Esophagus muscularis mucosa (tissue), 4 donors: Measurements from ENCODE around the gene NOXRED1. TPM values are rescaled to one million over a fixed set of nuclear protein-coding genes. Genes with fewer than 3 reads are reported as not detected.

Experiments
- DNase-seq: peaks from one replicate; pipeline ENCODE4 v3.0.0-alpha.2; 2017; ENCODE audit errors: extremely low spot score
- H3K27ac ChIP-seq, 4 donors: fragments of 200-600 bp; sonication (generic); replicated peaks in 1 of 4; 1 replicate in 3 of 4; 2 replicates in 1 of 4; pipeline ENCODE4 v1.5.1; 2016 to 2019; ENCODE audit warnings: mild to moderate bottlenecking in 1 of 4
- H3K27me3 ChIP-seq, 4 donors: fragments of 200-600 bp; sonication (generic); one replicate each; pipeline versions ENCODE4 v1.5.1 to v1.6.0; 2016 to 2019
- H3K36me3 ChIP-seq, 4 donors: fragments of 200-600 bp; sonication (generic); one replicate each; pipeline ENCODE4 v1.5.1; 2016 to 2019
- H3K4me1 ChIP-seq, 4 donors: fragments of 200-600 bp; sonication (generic); one replicate each; pipeline ENCODE4 v1.5.1; 2016 to 2019
- H3K4me3 ChIP-seq, 4 donors: fragments of 200-600 bp; sonication (generic); 1 replicate in 2 of 4; 2 replicates in 2 of 4; pipeline ENCODE4 v1.5.1; 2016 to 2019; ENCODE audit warnings: mild to moderate bottlenecking in 4 of 4, moderate library complexity in 1 of 4
- H3K9me3 ChIP-seq, 4 donors: fragments of 200-600 bp; sonication (generic); 1 replicate in 3 of 4; 2 replicates in 1 of 4; pipeline ENCODE4 v1.5.1; 2016 to 2019
- CTCF ChIP-seq, 3 experiments: fragments of 200-600 bp in 2 of 3; fragments of 450-650 bp in 1 of 3; sonication (generic) in 2 of 3; IDR thresholded peaks; one replicate each; pipeline ENCODE4 v1.5.1; 2017 to 2019; ENCODE audit warnings: antibody characterized with exemption in 3 of 3, mild to moderate bottlenecking in 2 of 3, moderate library complexity in 1 of 3
- EP300 ChIP-seq: sonication (generic); formaldehyde crosslinking; IDR thresholded peaks from one replicate; pipeline ENCODE4 v1.6.1; 2017; ENCODE audit warnings: antibody characterized with exemption
- POLR2A ChIP-seq: fragments of 450-650 bp; IDR thresholded peaks from one replicate; pipeline ENCODE4 v1.6.1; 2017; ENCODE audit warnings: antibody characterized with exemption, moderate library complexity, mild to moderate bottlenecking, low read depth
- POLR2AphosphoS5 ChIP-seq, 2 donors: sonication (generic); formaldehyde crosslinking; IDR thresholded peaks; one replicate each; pipeline ENCODE4 v1.6.1; 2017; ENCODE audit warnings: antibody characterized with exemption in 2 of 2
- WGBS: methylation state at CpG from one replicate; pipeline ENCODE4 v1.1.5; 2018; 5-methylcytosine and 5-hydroxymethylcytosine counted together
- intact Hi-C: fragments of 100-400 bp; cut with DNase I; formaldehyde crosslinking; loops from one replicate; pipeline ENCODE4 v1.15.1; 2023
- total RNA-seq, 4 donors: library from RNA; depleted of rRNA; stranded (reverse); fragments of >200 nt; gene quantifications; one replicate each; pipeline versions ENCODE4 v1.1.0 to v1.2.1, GENCODE V29; 2016

The NOXRED1 gene
- total RNA-seq, 4 donors from 2014 or later: 0.17 to 0.29 TPM; not detected in 2

- Histone ChIP-seq H3K27me3 (no peaks in the 10 kb centered on the region), H3K4me1 (peaks cover 25 to 59% (median 34%) of the 10 kb centered on the region in 4 donors), H3K9me3 (no peaks in the 10 kb centered on the region), H3K36me3 (peaks cover 23 to 43% (median 40%) of the 10 kb centered on the region in 4 donors), H3K27ac (peak overlapping the region; percentile 91 to 99 (median 92)), H3K4me3 (peak overlapping the region; percentile 87 to 99 (median 90))
- TF ChIP-seq CTCF (IDR thresholded peaks at IDR 0.05) (no peak), POLR2A (no peak), POLR2AphosphoS5 (IDR thresholded peaks at IDR 0.05) (peak in 1 of 2 donors; percentile 78), EP300 (no peak)
- under 1% methylated on average over 18 of the region's 18 CpGs for WGBS
- DNase-seq: no peak
- intact Hi-C loops: loop anchor here (5.0 kb wide), 5 partner anchors 80 to 265 kb away; partner anchors contain the start of genes ALKBH1, GSTZ1, POMT2 and SAMD15
Measured at GRCh38 chr14:77457115-77457521, 33.8 kb upstream of the NOXRED1 start.

GRCh38 chr14:77455966-77456640, 32.8 kb upstream of the NOXRED1 start:
- WGBS: 80% methylated on average over 2 of the region's 2 CpGs
- Histone ChIP-seq H3K27ac (no peak overlapping the region), H3K4me1 (peaks cover 25 to 54% (median 34%) of the 10 kb centered on the region in 4 donors), H3K36me3 (peaks cover 13 to 43% (median 40%) of the 10 kb centered on the region in 4 donors), H3K27me3 (no peaks in the 10 kb centered on the region), H3K4me3 (peak overlapping the region; percentile 87 to 99 (median 90)), H3K9me3 (no peaks in the 10 kb centered on the region)
- intact Hi-C loops: loop anchor here (5.0 kb wide), 5 partner anchors 79 to 266 kb away; partner anchors contain the start of genes ALKBH1, GSTZ1, POMT2 and SAMD15
- DNase-seq: no peak
- no peak for TF ChIP-seq EP300
- no peak for TF ChIP-seq CTCF (IDR thresholded peaks at IDR 0.05)

GRCh38 chr14:77442196-77442595, 18.9 kb upstream of the NOXRED1 start:
- H3K27me3 ChIP-seq: no peaks in the 10 kb centered on the region
- intact Hi-C loops: no loop called here
- H3K4me1 ChIP-seq: no peaks in the 10 kb centered on the region
- no peak overlapping the region for H3K4me3 ChIP-seq
- peaks cover 40 to 91% (median 79%) of the 10 kb centered on the region in 4 donors for H3K36me3 ChIP-seq
- WGBS: 92% methylated on average over 2 of the region's 2 CpGs
- TF ChIP-seq EP300 (no peak), POLR2A (no peak), POLR2AphosphoS5 (IDR thresholded peaks at IDR 0.05) (no peak), CTCF (IDR thresholded peaks at IDR 0.05) (no peak)
- DNase-seq: no peak
- no peaks in the 10 kb centered on the region for H3K9me3 ChIP-seq
- H3K27ac ChIP-seq: no peak overlapping the region

- Histone ChIP-seq H3K27me3 (no peaks in the 10 kb centered on the region), H3K4me1 (no peaks in the 10 kb centered on the region), H3K9me3 (no peaks in the 10 kb centered on the region), H3K36me3 (peaks cover 56 to 91% (median 84%) of the 10 kb centered on the region in 4 donors), H3K27ac (no peak overlapping the region), H3K4me3 (no peak overlapping the region)
- no peak for DNase-seq
- 97% methylated on average over 4 of the region's 4 CpGs for WGBS
- TF ChIP-seq CTCF (IDR thresholded peaks at IDR 0.05) (no peak), POLR2AphosphoS5 (IDR thresholded peaks at IDR 0.05) (no peak), EP300 (no peak), POLR2A (no peak)
- intact Hi-C loops: no loop called here
Measured at GRCh38 chr14:77439861-77440260, 16.5 kb upstream of the NOXRED1 start.
